Sigmoid colon (tissue), 7 donors: ENCODE measurements around the gene LARP1. TPM values are rescaled to one million over a fixed set of nuclear protein-coding genes. Genes with fewer than 3 reads are reported as not detected.

ENCODE experiments used
- DNase-seq: peaks from one replicate; pipeline ENCODE4 v3.0.0-alpha.2; 2019
- H3K27ac ChIP-seq, 4 donors: fragments of 200-600 bp; sonication (generic); one replicate each; pipeline ENCODE4 v1.5.1; 2016 to 2019; ENCODE audit warnings: mild to moderate bottlenecking in 1 of 4
- H3K27me3 ChIP-seq, 3 donors: fragments of 200-600 bp; sonication (generic); one replicate each; pipeline ENCODE4 v1.5.1; 2019; ENCODE audit warnings: mild to moderate bottlenecking in 1 of 3
- H3K36me3 ChIP-seq, 4 donors: fragments of 200-600 bp; sonication (generic); one replicate each; pipeline ENCODE4 v1.5.1; 2016 to 2019
- H3K4me1 ChIP-seq, 4 donors: fragments of 200-600 bp; sonication (generic); one replicate each; pipeline ENCODE4 v1.5.1; 2017 to 2019
- H3K4me3 ChIP-seq, 4 donors: fragments of 200-600 bp; sonication (generic); one replicate each; pipeline ENCODE4 v1.5.1; 2017 to 2019; ENCODE audit warnings: mild to moderate bottlenecking in 2 of 4, moderate library complexity in 1 of 4
- H3K9me3 ChIP-seq, 4 donors: fragments of 200-600 bp in 3 of 4; sonication (generic) in 3 of 4; one replicate each; pipeline versions ENCODE4 v1.5.1 to v1.6.1; 2013 to 2019
- EP300 ChIP-seq, 4 donors: sonication (generic); formaldehyde crosslinking; IDR thresholded peaks; one replicate each; pipeline ENCODE4 v1.6.1; 2017; ENCODE audit warnings: antibody characterized with exemption in 4 of 4
- POLR2A ChIP-seq, 2 donors: fragments of 450-650 bp; IDR thresholded peaks; one replicate each; pipeline ENCODE4 v1.6.1; 2016; ENCODE audit warnings: antibody characterized with exemption in 2 of 2, mild to moderate bottlenecking in 2 of 2, moderate library complexity in 2 of 2
- POLR2AphosphoS5 ChIP-seq, 4 donors: sonication (generic); formaldehyde crosslinking; IDR thresholded peaks; one replicate each; pipeline ENCODE4 v1.6.1; 2017; ENCODE audit warnings: antibody characterized with exemption in 4 of 4
- WGBS, 2 donors: extraction: QIAGEN DNeasy Blood & Tissue Kit; methylation state at CpG; one replicate each; pipeline ENCODE4 v1.1.7; 2013; 5-methylcytosine and 5-hydroxymethylcytosine counted together
- intact Hi-C: fragments of 100-400 bp; cut with DNase I; formaldehyde crosslinking; loops from one replicate; pipeline ENCODE4 v1.15.1; 2023
- polyA plus RNA-seq, 3 donors: library from polyadenylated mRNA; stranded (reverse); fragments of 200-250 nt; gene quantifications; one replicate each; pipeline ENCODE4 v1.2.3, GENCODE V29; 2013
- small RNA-seq, 3 donors: library from RNA; depleted of rRNA; stranded (forward); fragments of <200 nt; gene quantifications; one replicate each; pipeline ENCODE3, GENCODE V24; 2016
- total RNA-seq, 4 donors: library from RNA; depleted of rRNA; stranded (reverse); fragments of >200 nt; gene quantifications; one replicate each; pipeline ENCODE4 v1.1.0, GENCODE V29; 2016
- TF ChIP-seq, protein P1 (sequence below), 4 experiments: fragments of 450-650 bp in 3 of 4; fragments of 200-600 bp in 1 of 4; IDR thresholded peaks; one replicate each; pipeline ENCODE4 v1.5.1; 2016 to 2019; ENCODE audit warnings: antibody characterized with exemption in 4 of 4, mild to moderate bottlenecking in 3 of 4, moderate library complexity in 2 of 4
- donor health status: healthy with polysubstance abuse.
- donor health status: Bipolar disorder and iron deficiency.
- donor health status: healthy.

LARP1 gene
- total and polyA plus RNA-seq, 7 donors: 10.2 to 97.8 (median 49.0) TPM

DNA sequence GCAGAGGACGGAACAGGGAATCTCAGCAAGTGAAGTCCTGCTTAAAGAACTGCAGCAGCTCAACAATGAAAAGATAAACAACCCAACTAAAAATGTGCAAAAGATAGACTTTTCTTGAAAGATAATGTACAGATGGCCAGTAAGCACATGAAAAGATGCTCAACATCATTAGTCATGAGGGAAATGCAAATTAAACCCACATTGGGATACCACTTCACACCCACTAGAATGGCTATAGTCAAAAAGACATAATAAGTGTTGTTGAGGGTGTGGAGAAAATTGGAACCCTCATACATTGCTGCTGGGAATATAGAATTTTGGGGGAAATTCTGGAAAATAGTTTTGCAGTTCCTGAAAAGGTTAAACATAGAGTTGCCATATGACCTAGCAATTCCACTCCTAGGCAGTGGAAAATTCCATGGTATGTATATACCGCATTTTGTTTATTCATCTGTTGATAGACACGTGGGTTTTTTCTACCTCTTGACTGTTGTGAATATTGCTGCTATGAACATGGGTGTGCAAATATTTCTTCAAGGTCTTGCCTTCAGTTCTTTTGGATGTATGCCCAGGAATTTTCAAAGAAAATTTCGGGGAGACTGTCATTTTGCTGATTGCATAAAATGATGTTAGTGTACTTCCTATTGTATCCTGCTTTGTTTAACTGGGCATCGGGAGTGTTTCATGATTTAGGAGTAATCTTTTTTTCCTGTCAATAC is 110.4 kb downstream of the LARP1 start:
- 29 to 59% methylated on average over 5 of the region's 5 CpGs for WGBS, 2 donors
- no peak for DNase-seq
- H3K9me3 ChIP-seq: no peaks in the 10 kb centered on the region
- TF ChIP-seq POLR2AphosphoS5 (IDR thresholded peaks at IDR 0.05): no peak
- no peak for TF ChIP-seq EP300 (IDR thresholded peaks at IDR 0.05)
- no peak for TF ChIP-seq POLR2A (IDR thresholded peaks at IDR 0.05)
- TF ChIP-seq, protein P1, sequence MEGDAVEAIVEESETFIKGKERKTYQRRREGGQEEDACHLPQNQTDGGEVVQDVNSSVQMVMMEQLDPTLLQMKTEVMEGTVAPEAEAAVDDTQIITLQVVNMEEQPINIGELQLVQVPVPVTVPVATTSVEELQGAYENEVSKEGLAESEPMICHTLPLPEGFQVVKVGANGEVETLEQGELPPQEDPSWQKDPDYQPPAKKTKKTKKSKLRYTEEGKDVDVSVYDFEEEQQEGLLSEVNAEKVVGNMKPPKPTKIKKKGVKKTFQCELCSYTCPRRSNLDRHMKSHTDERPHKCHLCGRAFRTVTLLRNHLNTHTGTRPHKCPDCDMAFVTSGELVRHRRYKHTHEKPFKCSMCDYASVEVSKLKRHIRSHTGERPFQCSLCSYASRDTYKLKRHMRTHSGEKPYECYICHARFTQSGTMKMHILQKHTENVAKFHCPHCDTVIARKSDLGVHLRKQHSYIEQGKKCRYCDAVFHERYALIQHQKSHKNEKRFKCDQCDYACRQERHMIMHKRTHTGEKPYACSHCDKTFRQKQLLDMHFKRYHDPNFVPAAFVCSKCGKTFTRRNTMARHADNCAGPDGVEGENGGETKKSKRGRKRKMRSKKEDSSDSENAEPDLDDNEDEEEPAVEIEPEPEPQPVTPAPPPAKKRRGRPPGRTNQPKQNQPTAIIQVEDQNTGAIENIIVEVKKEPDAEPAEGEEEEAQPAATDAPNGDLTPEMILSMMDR (IDR thresholded peaks at IDR 0.05): no peak
- intact Hi-C loops: no loop called here
- H3K27me3 ChIP-seq: no peaks in the 10 kb centered on the region
- no peak overlapping the region for H3K4me3 ChIP-seq
- peaks cover 9 to 60% (median 10%) of the 10 kb centered on the region in 4 donors for H3K36me3 ChIP-seq
- peaks cover 0 to 37% (median 24%) of the 10 kb centered on the region in 4 donors for H3K4me1 ChIP-seq
- no peak overlapping the region for H3K27ac ChIP-seq

GRCh38 chr5:154866841-154867240 is 111.7 kb downstream of the LARP1 start:
- no peaks in the 10 kb centered on the region for H3K27me3 ChIP-seq
- peaks cover 14 to 72% (median 18%) of the 10 kb centered on the region in 4 donors for H3K36me3 ChIP-seq
- TF ChIP-seq POLR2AphosphoS5 (IDR thresholded peaks at IDR 0.05): no peak
- TF ChIP-seq, protein P1 (IDR thresholded peaks at IDR 0.05): no peak
- TF ChIP-seq EP300 (IDR thresholded peaks at IDR 0.05): no peak
- no peak for TF ChIP-seq POLR2A (IDR thresholded peaks at IDR 0.05)
- intact Hi-C loops: no loop called here
- no peak overlapping the region for H3K27ac ChIP-seq
- WGBS, 2 donors: 71 to 85% methylated on average over 2 of the region's 2 CpGs
- H3K4me1 ChIP-seq: peaks cover 0 to 25% (median 12%) of the 10 kb centered on the region in 4 donors
- H3K9me3 ChIP-seq: no peaks in the 10 kb centered on the region
- DNase-seq: no peak
- no peak overlapping the region for H3K4me3 ChIP-seq

Small RNA genes within 50 kb of the gene (small RNA-seq; reads per million reads assigned to genes)
- gene MIR378H: 0 reads per million in 3 donors
- 0 reads per million in 3 donors for gene RF00019

Other genes with a start within 250 kb of the LARP1 start
- gene FAXDC2, start 95.2 kb downstream of the LARP1 start, total RNA-seq: 100 to 1,000 TPM in 1 of 4 donors, 10 to 100 TPM in 3; 67.3 to 118 (median 90.6) TPM
- 10 to 100 TPM; 13.3 to 30.0 (median 19.4) TPM for gene FAXDC2, start 95.2 kb downstream of the LARP1 start, polyA plus RNA-seq
- gene CNOT8, start 103.2 kb downstream of the LARP1 start, total RNA-seq: 10 to 100 TPM; 51.8 to 80.6 (median 70.1) TPM
- gene CNOT8, start 103.2 kb downstream of the LARP1 start, polyA plus RNA-seq: 10 to 100 TPM; 51.6 to 53.5 (median 52.8) TPM
- 10 to 100 TPM; 12.2 to 15.2 (median 14.2) TPM for gene GEMIN5, start 182.8 kb downstream of the LARP1 start, total RNA-seq
- 1 to 10 TPM in 2 of 3 donors, under 1 TPM in 1; 0.92 to 5.9 (median 1.8) TPM for gene GEMIN5, start 182.8 kb downstream of the LARP1 start, polyA plus RNA-seq
- 10 to 100 TPM; 13.8 to 40.0 (median 26.5) TPM for gene MRPL22, start 185.7 kb downstream of the LARP1 start, total RNA-seq
- 10 to 100 TPM; 53.5 to 73.1 (median 55.1) TPM for gene MRPL22, start 185.7 kb downstream of the LARP1 start, polyA plus RNA-seq